Central memory CD8-positive, alpha-beta T cell (primary cell): ENCODE measurements around the gene IRF4.

Experiments
- ATAC-seq: fragments of 150-1000 bp; cut with Tn5 transposase; replicated peaks from 2 replicates; pipeline ENCODE4 v1.10.0; 2022; ENCODE audit warnings: mild to moderate bottlenecking, moderate FRiP score, moderate number of reproducible peaks; ENCODE audit not compliant: poor library complexity, severe bottlenecking; ENCODE audit errors: extremely low read depth
- DNase-seq, 2 donors: peaks; one replicate each; pipeline ENCODE4 v3.0.0; 2021; ENCODE audit warnings: low spot score in 2 of 2
- H3K27ac Mint-ChIP-seq: one replicate; pipeline ENCODE4 v1.8.0; 2022; ENCODE audit warnings: low read depth, mild to moderate bottlenecking, moderate library complexity, mixed read lengths
- H3K27me3 Mint-ChIP-seq: one replicate; pipeline ENCODE4 v1.8.0; 2022; ENCODE audit warnings: mixed read lengths
- H3K36me3 Mint-ChIP-seq: one replicate; pipeline ENCODE4 v1.8.0; 2022; ENCODE audit warnings: mild to moderate bottlenecking, moderate library complexity, mixed read lengths; ENCODE audit not compliant: insufficient read depth
- H3K4me1 Mint-ChIP-seq: one replicate; pipeline ENCODE4 v1.8.0; 2022; ENCODE audit warnings: mixed read lengths
- H3K4me3 Mint-ChIP-seq: one replicate; pipeline ENCODE4 v1.8.0; 2022; ENCODE audit warnings: mild to moderate bottlenecking, moderate library complexity, mixed read lengths
- H3K9me3 Mint-ChIP-seq: one replicate; pipeline ENCODE4 v1.8.0; 2022; ENCODE audit warnings: mixed read lengths

The IRF4 gene

DNA sequence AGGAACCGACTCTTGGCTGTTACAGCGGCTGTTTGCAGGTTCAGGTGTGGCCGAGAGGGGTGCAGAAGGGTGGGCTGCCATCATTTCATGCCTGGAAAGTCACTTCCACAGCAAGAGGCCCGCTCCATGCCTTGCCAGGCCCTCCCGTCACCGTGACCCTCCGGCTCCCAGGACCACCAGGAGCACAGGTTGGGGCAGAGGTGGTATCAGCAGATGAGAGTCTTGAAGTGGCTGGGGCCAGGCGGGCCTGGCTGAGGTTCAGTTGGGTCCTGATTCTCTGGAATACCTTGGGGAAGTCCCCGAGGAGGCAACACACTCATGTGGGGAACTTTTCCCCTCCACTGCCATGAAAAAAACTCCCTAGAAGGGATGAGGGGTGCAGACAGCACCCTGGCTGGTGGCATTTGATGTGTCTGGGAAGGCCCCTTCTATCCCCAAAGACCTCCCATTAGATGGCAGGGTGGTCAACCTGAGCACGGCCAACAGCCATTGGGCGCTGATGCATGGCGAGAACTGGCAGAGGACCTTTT, 34.2 kb upstream of the IRF4 start:
- DNase-seq (no peak), ATAC-seq (no peak)
- Mint-ChIP-seq H3K36me3 (peaks cover 3% of the 10 kb centered on the region), H3K4me3 (no peak overlapping the region), H3K27ac (peak overlapping the region; percentile 50), H3K9me3 (no peaks in the 10 kb centered on the region), H3K4me1 (peaks cover 20% of the 10 kb centered on the region), H3K27me3 (no peaks in the 10 kb centered on the region)

- H3K27ac Mint-ChIP-seq, result peak overlapping the region; percentile 63
- H3K4me3 Mint-ChIP-seq, result no peak overlapping the region
- peaks cover 3% of the 10 kb centered on the region for H3K36me3 Mint-ChIP-seq
- DNase-seq (no peak), ATAC-seq (no peak)
- no peaks in the 10 kb centered on the region for H3K27me3 Mint-ChIP-seq
- no peaks in the 10 kb centered on the region for H3K9me3 Mint-ChIP-seq
- peaks cover 20% of the 10 kb centered on the region for H3K4me1 Mint-ChIP-seq
Observed at GRCh38 chr6:357791-358341, 33.7 kb upstream of the IRF4 start.

GRCh38 chr6:358432-358831, 33.1 kb upstream of the IRF4 start:
- Mint-ChIP-seq H3K9me3 (no peaks in the 10 kb centered on the region), H3K36me3 (peaks cover 3% of the 10 kb centered on the region), H3K4me3 (no peak overlapping the region), H3K27ac (peak overlapping the region; percentile 63), H3K4me1 (peaks cover 20% of the 10 kb centered on the region), H3K27me3 (no peaks in the 10 kb centered on the region)
- ATAC-seq, result peak; percentile 55
- DNase-seq, result no peak

GRCh38 chr6:358847-359246, 32.7 kb upstream of the IRF4 start:
- Mint-ChIP-seq H3K27ac (peak overlapping the region; percentile 63), H3K4me3 (no peak overlapping the region), H3K27me3 (no peaks in the 10 kb centered on the region), H3K9me3 (no peaks in the 10 kb centered on the region), H3K4me1 (peaks cover 20% of the 10 kb centered on the region), H3K36me3 (peaks cover 3% of the 10 kb centered on the region)
- no peak for DNase-seq
- no peak for ATAC-seq

GRCh38 chr6:359261-360035, 32.1 kb upstream of the IRF4 start:
- ATAC-seq (no peak), DNase-seq (no peak)
- Mint-ChIP-seq H3K4me1 (peaks cover 20% of the 10 kb centered on the region), H3K4me3 (no peak overlapping the region), H3K9me3 (no peaks in the 10 kb centered on the region), H3K27ac (peak overlapping the region; percentile 63), H3K36me3 (peaks cover 3% of the 10 kb centered on the region), H3K27me3 (no peaks in the 10 kb centered on the region)

GRCh38 chr6:360349-360748, 31.2 kb upstream of the IRF4 start:
- Mint-ChIP-seq H3K36me3 (peaks cover 3% of the 10 kb centered on the region), H3K27ac (no peak overlapping the region), H3K4me3 (no peak overlapping the region), H3K9me3 (no peaks in the 10 kb centered on the region), H3K27me3 (no peaks in the 10 kb centered on the region), H3K4me1 (peaks cover 20% of the 10 kb centered on the region)
- ATAC-seq (no peak), DNase-seq (no peak)

DNA sequence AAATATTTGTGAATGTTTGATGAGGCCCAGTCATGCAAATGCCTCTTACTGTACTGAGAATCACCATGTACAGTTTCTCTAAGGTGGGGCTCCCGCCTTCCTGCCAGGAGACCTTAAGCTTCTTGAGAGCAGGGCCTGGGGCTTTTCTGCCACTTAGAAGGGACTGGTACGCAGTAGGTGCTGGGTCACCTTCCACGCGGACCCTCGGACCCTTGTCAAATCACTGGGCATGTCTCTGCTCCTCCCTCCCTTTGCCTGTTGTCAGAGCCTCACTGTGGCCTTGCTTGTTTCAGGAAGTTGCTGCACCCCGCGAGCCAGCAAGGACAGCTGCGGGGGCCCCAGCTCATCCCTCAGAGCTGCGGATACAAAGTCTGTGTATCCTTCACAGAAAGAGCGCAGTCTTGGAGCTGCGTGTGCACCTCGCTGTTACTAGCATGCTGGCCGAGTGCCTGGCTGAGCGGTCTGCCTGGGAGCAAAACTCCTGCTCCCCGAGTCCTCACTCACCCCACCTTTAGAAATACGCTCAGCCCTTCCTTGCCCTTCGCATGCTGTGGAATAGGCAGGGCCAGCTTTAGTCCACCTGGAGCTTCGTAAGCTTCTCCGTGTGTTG, 30.7 kb upstream of the IRF4 start:
- no peak for DNase-seq
- no peaks in the 10 kb centered on the region for H3K27me3 Mint-ChIP-seq
- H3K27ac Mint-ChIP-seq, result no peak overlapping the region
- peaks cover 20% of the 10 kb centered on the region for H3K4me1 Mint-ChIP-seq
- ATAC-seq, result no peak
- no peak overlapping the region for H3K4me3 Mint-ChIP-seq
- no peaks in the 10 kb centered on the region for H3K9me3 Mint-ChIP-seq
- peaks cover 3% of the 10 kb centered on the region for H3K36me3 Mint-ChIP-seq

- DNase-seq, result no peak
- Mint-ChIP-seq H3K27me3 (no peaks in the 10 kb centered on the region), H3K36me3 (peaks cover 2% of the 10 kb centered on the region), H3K4me3 (no peak overlapping the region), H3K4me1 (peaks cover 20% of the 10 kb centered on the region), H3K9me3 (no peaks in the 10 kb centered on the region), H3K27ac (no peak overlapping the region)
- ATAC-seq, result no peak
Observed at GRCh38 chr6:361411-362132, 30.0 kb upstream of the IRF4 start.

GRCh38 chr6:362231-362923, 29.2 kb upstream of the IRF4 start:
- DNase-seq, result no peak
- Mint-ChIP-seq H3K9me3 (no peaks in the 10 kb centered on the region), H3K4me3 (no peak overlapping the region), H3K27me3 (no peaks in the 10 kb centered on the region), H3K36me3 (peaks cover 2% of the 10 kb centered on the region), H3K27ac (no peak overlapping the region), H3K4me1 (peaks cover 20% of the 10 kb centered on the region)
- no peak for ATAC-seq

DNA sequence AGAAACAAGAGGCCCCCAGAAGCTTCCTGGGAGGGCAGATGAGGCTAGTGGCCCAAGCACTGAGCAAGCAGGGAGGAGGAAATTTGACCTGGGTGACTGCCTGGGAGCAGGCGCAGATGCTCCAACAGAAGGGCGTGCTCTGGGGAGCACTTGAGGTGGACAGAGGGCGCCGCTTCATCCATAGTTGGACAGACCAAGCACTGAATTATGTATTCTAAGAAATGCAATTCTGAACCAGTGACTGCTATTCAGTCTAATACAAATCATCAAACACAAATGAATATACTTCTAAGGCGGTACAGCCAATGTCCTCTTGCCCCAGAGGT, 28.7 kb upstream of the IRF4 start:
- no peak overlapping the region for H3K27ac Mint-ChIP-seq
- no peak for ATAC-seq
- no peaks in the 10 kb centered on the region for H3K9me3 Mint-ChIP-seq
- H3K4me3 Mint-ChIP-seq, result no peak overlapping the region
- H3K4me1 Mint-ChIP-seq, result peaks cover 16% of the 10 kb centered on the region
- peaks cover 2% of the 10 kb centered on the region for H3K36me3 Mint-ChIP-seq
- no peaks in the 10 kb centered on the region for H3K27me3 Mint-ChIP-seq
- no peak for DNase-seq

DNA sequence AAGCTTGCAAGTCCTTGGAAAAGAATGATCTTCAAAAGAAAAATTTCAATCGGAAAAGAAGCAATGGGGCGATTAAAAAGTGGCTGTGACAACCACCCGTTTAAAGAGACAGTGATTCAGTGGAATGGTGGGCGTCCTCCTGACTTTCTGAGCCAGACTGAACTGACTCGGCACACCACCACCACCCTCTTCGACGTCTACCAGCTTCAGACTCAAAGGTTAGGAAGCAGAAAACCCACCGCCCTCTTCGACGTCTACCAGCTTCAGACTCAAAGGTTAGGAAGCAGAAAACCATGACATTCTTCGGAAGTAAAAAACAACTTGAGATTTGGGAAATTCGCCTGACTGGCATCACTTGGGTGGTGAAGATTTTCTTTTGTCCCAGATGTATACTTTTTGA, 28.3 kb upstream of the IRF4 start:
- H3K4me1 Mint-ChIP-seq, result peaks cover 12% of the 10 kb centered on the region
- H3K4me3 Mint-ChIP-seq, result no peak overlapping the region
- no peak overlapping the region for H3K27ac Mint-ChIP-seq
- no peaks in the 10 kb centered on the region for H3K9me3 Mint-ChIP-seq
- H3K27me3 Mint-ChIP-seq, result no peaks in the 10 kb centered on the region
- ATAC-seq (no peak), DNase-seq (no peak)
- peaks cover 2% of the 10 kb centered on the region for H3K36me3 Mint-ChIP-seq

- DNase-seq (no peak), ATAC-seq (no peak)
- no peaks in the 10 kb centered on the region for H3K27me3 Mint-ChIP-seq
- no peaks in the 10 kb centered on the region for H3K9me3 Mint-ChIP-seq
- H3K4me1 Mint-ChIP-seq, result peaks cover 6% of the 10 kb centered on the region
- H3K36me3 Mint-ChIP-seq, result peaks cover 2% of the 10 kb centered on the region
- no peak overlapping the region for H3K4me3 Mint-ChIP-seq
- peak overlapping the region; percentile 44 for H3K27ac Mint-ChIP-seq
Observed at GRCh38 chr6:363909-364308, 27.6 kb upstream of the IRF4 start.
